ENCODE measurements around the gene CAST.

CAST gene

GRCh38 chr5:96753848-96754247 lies 91.7 kb downstream of the CAST start:
- peaks cover 36 to 82% of the 10 kb centered on the region in 2 experiments for H3K36me3 ChIP-seq (ENCODE audit: control insufficient read depth in 2 of 2, insufficient read depth in 1 of 2, low read length in 2 of 2)
- TF ChIP-seq, protein P1, sequence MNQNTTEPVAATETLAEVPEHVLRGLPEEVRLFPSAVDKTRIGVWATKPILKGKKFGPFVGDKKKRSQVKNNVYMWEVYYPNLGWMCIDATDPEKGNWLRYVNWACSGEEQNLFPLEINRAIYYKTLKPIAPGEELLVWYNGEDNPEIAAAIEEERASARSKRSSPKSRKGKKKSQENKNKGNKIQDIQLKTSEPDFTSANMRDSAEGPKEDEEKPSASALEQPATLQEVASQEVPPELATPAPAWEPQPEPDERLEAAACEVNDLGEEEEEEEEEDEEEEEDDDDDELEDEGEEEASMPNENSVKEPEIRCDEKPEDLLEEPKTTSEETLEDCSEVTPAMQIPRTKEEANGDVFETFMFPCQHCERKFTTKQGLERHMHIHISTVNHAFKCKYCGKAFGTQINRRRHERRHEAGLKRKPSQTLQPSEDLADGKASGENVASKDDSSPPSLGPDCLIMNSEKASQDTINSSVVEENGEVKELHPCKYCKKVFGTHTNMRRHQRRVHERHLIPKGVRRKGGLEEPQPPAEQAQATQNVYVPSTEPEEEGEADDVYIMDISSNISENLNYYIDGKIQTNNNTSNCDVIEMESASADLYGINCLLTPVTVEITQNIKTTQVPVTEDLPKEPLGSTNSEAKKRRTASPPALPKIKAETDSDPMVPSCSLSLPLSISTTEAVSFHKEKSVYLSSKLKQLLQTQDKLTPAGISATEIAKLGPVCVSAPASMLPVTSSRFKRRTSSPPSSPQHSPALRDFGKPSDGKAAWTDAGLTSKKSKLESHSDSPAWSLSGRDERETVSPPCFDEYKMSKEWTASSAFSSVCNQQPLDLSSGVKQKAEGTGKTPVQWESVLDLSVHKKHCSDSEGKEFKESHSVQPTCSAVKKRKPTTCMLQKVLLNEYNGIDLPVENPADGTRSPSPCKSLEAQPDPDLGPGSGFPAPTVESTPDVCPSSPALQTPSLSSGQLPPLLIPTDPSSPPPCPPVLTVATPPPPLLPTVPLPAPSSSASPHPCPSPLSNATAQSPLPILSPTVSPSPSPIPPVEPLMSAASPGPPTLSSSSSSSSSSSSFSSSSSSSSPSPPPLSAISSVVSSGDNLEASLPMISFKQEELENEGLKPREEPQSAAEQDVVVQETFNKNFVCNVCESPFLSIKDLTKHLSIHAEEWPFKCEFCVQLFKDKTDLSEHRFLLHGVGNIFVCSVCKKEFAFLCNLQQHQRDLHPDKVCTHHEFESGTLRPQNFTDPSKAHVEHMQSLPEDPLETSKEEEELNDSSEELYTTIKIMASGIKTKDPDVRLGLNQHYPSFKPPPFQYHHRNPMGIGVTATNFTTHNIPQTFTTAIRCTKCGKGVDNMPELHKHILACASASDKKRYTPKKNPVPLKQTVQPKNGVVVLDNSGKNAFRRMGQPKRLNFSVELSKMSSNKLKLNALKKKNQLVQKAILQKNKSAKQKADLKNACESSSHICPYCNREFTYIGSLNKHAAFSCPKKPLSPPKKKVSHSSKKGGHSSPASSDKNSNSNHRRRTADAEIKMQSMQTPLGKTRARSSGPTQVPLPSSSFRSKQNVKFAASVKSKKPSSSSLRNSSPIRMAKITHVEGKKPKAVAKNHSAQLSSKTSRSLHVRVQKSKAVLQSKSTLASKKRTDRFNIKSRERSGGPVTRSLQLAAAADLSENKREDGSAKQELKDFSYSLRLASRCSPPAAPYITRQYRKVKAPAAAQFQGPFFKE (tag by site-specific recombination; IDR thresholded peaks at IDR 0.05; ENCODE audit: borderline replicate concordance) = no peak
- no peak for TF ChIP-seq ZNF629 (tag by site-specific recombination; IDR thresholded peaks at IDR 0.05)
- no peak for TF ChIP-seq ZNF704 (tag by site-specific recombination; IDR thresholded peaks at IDR 0.05)
- no peak for TF ChIP-seq PATZ1 (tag by site-specific recombination; IDR thresholded peaks at IDR 0.05)
- no peak for TF ChIP-seq GLI2 (tag by site-specific recombination; IDR thresholded peaks at IDR 0.05; ENCODE audit: borderline replicate concordance, low read depth)
- no peak for TF ChIP-seq ZNF645 (tag by site-specific recombination; IDR thresholded peaks at IDR 0.05)
- no peak for TF ChIP-seq SALL2 (tag by site-specific recombination; IDR thresholded peaks at IDR 0.05; ENCODE audit: borderline replicate concordance)
- no peak for TF ChIP-seq ZNF660 (tag by site-specific recombination; IDR thresholded peaks at IDR 0.05)
- TF ChIP-seq ZNF76 (tag by site-specific recombination; IDR thresholded peaks at IDR 0.05; ENCODE audit: borderline replicate concordance, low read depth) = no peak
- no peak for TF ChIP-seq HOXD13 (CRISPR knock-in tag; IDR thresholded peaks at IDR 0.05; ENCODE audit: borderline replicate concordance)
- no peak for TF ChIP-seq ZNF792 (tag by site-specific recombination; IDR thresholded peaks at IDR 0.05)
- no peak for TF ChIP-seq ZNF521 (tag by site-specific recombination; IDR thresholded peaks at IDR 0.05)
- TF ChIP-seq BCL11B (tag by site-specific recombination; IDR thresholded peaks at IDR 0.05; ENCODE audit: low read depth) = no peak
- no peaks in the 10 kb centered on the region for H3K4me1 ChIP-seq (ENCODE audit: control insufficient read depth, insufficient read depth, low read length)
- POLR2A ChIA-PET = interaction anchor here (0.8 kb wide), 1 partner anchor 1585 kb away, joined by 3 read pairs; no protein-coding TSS in a partner anchor
- CTCF ChIA-PET = interaction anchor here (1.0 to 1.6 kb wide), 5 partner anchors 180 to 409 kb away, joined by 3 to 8 read pairs (median 4); partner anchors contain the start of gene LIX1
- H3K27ac ChIP-seq (ENCODE audit: extremely low read depth, low read depth, low read length) = no peak overlapping the region
- no peaks in the 10 kb centered on the region for H3K9me3 ChIP-seq (ENCODE audit: control insufficient read depth, insufficient read depth, low read depth, low read length)
- H3K4me3 ChIP-seq (ENCODE audit: low read depth, low read length) = no peak overlapping the region

DNA sequence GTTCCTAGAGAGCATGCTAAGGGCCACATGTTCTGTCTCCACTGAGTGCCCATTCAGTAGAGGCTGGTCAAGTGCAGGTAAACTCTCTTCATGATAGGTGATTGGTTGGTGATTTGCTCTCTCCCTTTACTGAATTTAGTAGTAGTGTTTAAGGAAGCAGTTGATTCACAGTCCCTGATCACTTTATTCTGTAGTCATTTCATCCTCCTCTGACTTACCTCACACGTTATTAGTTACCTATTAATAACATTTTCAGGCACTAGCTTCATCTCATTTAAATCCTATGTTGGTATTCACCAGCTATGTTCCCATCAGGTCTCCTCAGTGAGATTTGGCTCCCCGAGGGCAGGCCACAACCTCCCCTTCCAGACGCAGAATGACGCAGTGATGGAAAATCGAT lies 93.7 kb downstream of the CAST start:
- H3K36me3 ChIP-seq (ENCODE audit: control insufficient read depth in 2 of 2, insufficient read depth in 1 of 2, low read length in 2 of 2) = peaks cover 42 to 67% of the 10 kb centered on the region in 2 experiments
- no peaks in the 10 kb centered on the region for H3K4me1 ChIP-seq (ENCODE audit: control insufficient read depth, insufficient read depth, low read length)
- H3K27ac ChIP-seq (ENCODE audit: extremely low read depth, low read depth, low read length) = no peak overlapping the region
- TF ChIP-seq WT1 (tag by site-specific recombination; IDR thresholded peaks at IDR 0.05) (no peak), ZBTB1 (tag by site-specific recombination; IDR thresholded peaks at IDR 0.05) (no peak), ZNF248 (tag by site-specific recombination; IDR thresholded peaks at IDR 0.05) (no peak), EGR2 (tag by site-specific recombination; IDR thresholded peaks at IDR 0.05; ENCODE audit: low read depth) (no peak), ZFP41 (tag by site-specific recombination; IDR thresholded peaks at IDR 0.05; ENCODE audit: borderline replicate concordance) (no peak), ZNF416 (tag by site-specific recombination; IDR thresholded peaks at IDR 0.05) (no peak), ZNF274 (IDR thresholded peaks at IDR 0.05; ENCODE audit: low read length) (no peak), ZNF274 (tag by site-specific recombination; IDR thresholded peaks at IDR 0.05; ENCODE audit: borderline replicate concordance) (no peak), ZNF561 (tag by site-specific recombination; IDR thresholded peaks at IDR 0.05; ENCODE audit: borderline replicate concordance) (no peak), ZBTB6 (tag by site-specific recombination; IDR thresholded peaks at IDR 0.05) (no peak), ZNF354C (tag by site-specific recombination; IDR thresholded peaks at IDR 0.05; ENCODE audit: borderline replicate concordance, low read depth) (no peak), ZNF629 (tag by site-specific recombination; IDR thresholded peaks at IDR 0.05) (no peak)
- ChIA-PET CTCF (interaction anchor here (0.7 to 0.9 kb wide), 2 partner anchors 386 to 419 kb away, joined by 3 read pairs; no protein-coding TSS in a partner anchor), POLR2A (no interaction called here)
- no peak overlapping the region for H3K4me3 ChIP-seq (ENCODE audit: low read depth, low read length)
- no peaks in the 10 kb centered on the region for H3K9me3 ChIP-seq (ENCODE audit: control insufficient read depth, insufficient read depth, low read depth, low read length)

Measured in HEK293 (cell line).